SKM-1 (cell line): ENCODE data around the gene TRDN.
"Not testable (repeated sequence)": the region's sequence is repeated elsewhere in the genome, so short reads cannot be mapped to it uniquely, and the experiment has no call there.

ENCODE experiments used
- DNase-seq: peaks from one replicate; lab custom pipeline; 2025; ENCODE audit not compliant: unreplicated experiment; lab: John Stamatoyannopoulos, UW

The TRDN gene

DNA sequence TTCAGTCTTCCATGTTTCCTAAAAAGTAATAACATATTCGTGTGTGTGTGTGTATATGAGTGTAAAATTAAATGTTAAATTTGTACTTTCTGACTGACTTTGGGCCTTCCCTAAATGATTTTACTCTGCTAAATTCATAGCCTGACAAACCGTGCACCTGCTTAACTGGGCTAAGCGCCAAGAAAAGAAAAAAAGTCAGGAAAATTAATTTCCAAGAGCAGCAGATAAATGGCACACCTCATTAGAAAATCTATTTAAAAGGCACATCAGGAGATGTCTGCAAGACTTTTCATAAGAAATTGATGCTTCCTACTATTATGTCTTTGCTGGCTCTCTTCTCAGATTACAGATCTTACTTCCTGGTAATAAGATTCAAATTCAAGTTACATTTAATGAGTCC lies 72.4 kb downstream of the TRDN start:
- DNase-seq, result no peak

DNA sequence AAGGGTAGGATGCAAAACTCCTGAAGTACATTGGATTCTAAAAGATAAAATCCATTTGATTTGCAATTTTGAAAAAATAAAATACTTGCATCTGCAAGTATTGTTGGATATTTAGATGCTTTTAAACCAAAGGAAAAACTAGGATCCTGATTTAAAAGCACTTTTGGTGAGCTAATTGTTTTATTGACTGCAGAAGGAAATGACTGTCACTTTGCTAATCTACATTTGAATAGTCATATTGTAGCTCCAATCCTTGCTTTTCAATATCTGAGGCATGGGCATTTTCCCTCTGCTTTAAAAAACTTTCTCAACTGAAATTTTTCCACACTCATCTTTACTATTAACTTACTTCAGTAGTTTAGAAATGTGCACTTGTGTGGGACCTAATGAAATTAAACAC lies 74.1 kb downstream of the TRDN start:
- no peak for DNase-seq

DNA sequence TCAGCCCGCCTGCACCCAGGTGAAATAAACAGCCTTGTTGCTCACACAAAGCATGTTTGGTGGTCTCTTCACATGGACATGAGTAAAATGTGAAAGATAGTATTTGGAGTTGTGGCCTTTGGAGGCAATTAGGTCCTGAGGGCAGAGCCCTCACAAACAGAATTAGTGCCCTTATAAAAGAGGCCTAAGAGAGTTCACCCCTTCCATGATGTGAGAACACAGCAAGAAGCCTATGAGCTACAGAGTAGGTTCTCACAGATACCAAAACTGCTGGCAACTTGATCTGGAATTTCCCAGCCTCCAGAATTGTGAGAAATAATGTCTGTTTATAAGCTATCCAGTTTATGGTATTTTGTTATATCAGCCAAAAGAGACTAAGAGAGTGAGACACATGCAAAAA lies 74.5 kb downstream of the TRDN start:
- no peak for DNase-seq

DNA sequence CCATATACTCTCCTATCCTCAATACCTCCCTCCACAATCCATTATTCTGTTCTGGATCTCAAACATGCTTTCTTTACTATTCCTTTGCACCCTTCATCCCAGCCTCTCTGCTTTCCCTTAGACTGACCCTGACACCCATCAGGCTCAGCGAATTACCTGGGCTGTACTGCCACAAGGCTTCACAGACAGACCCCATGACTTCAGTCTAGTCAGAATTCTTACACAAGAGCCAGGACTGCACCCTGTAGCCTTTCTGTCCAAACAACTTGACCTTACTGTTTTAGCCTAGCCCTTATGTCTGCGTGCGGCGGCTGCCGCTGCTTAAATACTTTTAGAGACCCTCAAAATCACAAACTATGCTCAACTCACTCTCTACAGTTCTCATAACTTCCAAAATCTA lies 76.9 kb downstream of the TRDN start:
- DNase-seq, result not testable (repeated sequence)

DNA sequence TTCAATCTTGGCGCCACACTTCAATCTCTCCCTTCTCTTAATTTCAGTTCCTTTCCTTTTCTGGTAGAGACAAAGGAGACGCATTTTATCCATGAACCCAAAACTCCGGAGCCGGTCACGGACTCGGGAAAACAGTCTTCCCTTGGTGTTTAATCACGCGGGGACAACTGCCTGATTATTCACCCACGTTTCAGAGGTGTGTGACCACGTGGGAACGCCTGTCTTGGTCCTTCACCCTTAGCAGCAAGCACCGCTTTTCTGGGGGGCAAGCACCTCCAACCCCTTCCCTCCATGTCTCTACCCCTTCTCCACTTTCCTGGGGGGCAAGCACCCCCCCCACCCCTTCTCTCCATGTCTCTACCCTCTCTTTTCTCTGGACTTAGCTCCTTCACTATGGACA lies 79.3 kb downstream of the TRDN start:
- DNase-seq, result not testable (repeated sequence)

DNA sequence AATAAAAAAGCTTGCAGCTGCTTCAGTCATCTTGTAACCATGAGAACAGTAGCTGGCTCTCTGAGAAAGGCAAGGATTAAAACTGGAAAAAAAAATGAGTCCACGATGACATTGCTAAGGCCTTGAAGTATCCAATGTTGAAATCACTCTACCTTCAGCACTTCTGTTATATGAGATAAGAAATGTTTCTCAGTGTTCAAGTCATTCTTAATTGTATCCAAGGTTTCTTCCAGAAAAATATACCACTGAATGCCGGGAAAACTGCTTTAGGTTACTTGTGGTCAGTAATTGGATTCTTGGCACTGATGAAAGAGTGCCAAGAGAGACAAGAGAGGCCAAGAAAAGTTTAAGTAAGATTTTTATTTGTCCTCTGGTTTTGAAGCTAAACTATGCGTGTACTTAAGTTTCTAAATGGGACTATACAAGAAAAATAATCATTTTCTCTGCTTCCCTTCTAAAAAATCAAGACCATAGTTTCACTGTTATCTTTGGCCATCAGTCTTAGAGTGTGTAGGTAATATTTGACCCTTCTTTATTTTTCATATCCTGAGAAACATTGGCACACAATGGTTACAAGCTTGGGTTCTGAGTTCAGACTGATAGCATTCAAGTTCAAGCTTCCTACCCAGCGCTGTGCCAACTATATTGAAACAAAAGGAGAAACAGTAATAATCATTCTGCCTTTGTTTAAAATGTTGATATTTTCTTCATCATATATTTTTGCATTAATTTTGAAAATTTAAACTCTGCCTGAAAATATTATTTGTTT lies 84.6 kb downstream of the TRDN start:
- no peak for DNase-seq

DNA sequence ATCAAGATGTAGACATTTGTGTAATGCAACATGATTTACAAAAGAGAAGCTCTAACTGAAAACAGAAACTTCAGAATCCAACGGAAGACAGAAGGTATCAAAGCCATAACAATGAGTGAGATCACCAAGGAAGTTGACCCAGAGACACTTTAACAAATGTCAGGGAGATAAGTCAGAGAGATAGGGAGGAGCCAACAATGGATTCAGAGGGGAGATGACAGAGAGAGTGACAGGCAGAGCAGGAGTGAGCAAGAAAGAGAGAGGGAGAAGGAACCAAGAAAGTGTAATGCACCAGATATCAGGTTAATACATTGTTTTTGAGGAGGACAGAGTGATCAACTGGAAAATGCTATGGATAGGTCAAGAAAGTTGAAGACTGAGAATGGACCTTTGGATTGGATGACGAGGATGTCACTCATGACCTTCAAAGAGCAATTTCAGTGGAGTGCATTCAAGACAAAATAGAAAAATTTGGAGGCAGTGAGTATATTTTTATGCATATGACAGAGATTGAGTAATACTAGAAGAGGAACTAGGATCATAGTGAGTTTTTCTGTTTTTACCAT lies 86.6 kb downstream of the TRDN start:
- no peak for DNase-seq

DNA sequence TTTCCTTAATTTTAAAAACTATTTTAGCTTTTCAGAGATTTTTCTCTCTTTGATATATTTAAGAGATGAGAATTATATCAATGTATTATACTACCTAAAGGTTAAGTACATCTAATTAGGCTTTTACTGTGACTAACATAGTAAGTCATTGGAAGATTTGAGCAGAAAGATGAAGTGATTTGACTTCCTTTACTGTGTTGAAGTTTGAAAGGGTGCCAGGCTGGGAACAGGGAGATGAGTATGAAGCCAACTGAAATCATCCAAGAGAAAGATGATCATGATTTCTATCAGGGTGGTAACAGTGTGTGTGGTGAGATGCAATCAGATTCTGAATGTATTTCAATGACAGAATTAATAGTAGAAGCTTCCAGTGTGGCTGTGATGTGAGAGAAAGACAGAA lies 87.3 kb downstream of the TRDN start:
- DNase-seq, result no peak

DNA sequence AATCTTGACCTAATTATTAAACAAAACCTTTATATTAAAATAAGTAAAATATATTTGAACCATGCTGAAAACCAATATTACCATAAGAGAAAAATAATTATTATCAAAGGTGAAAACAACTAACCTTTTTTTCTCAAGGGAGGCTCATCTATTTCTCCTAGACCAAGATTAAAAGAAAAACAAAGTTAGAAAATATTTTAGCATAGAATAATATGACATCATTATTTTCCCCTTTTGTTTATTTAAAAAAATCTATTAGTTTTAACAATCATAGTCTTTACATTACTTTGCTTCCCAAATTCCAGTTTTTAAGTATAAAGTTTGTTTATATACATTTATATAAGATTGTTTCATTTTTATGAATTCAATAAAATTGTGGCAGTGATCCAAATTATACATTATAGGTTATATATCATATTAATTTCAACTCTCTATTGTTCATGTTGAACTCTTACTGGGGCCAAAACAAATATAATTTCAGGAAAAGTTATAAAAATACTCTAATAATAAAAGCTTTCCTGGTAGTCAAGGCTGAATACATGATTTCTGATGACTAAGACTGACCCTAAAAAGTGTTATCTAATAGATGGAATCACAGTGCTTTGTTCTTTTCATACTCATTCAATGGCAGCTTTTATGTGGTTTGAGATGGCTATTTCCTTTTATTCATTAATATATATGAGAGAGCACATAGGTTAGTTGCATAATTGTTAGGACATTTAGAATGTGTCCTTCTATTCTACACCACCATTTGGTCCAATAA lies 89.4 kb downstream of the TRDN start:
- no peak for DNase-seq

DNA sequence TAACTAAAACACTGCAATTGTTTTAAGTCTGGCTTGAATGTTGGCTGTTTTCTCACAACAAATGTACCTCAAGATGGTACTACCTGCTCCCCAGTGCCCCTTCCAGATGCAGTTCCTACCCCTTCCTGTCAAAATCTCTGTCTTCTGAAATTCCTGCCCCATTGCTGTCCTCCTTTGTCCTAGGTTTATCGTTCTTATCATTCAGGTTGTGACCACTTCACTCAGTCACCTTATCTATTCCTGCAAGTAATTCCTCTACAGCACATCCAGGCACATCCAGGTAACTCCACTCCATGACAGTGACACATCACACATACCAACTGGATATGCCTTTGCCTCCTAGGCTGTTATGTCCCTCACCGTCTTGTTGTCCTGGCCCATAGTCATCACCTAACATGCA lies 90.2 kb downstream of the TRDN start:
- no peak for DNase-seq

DNA sequence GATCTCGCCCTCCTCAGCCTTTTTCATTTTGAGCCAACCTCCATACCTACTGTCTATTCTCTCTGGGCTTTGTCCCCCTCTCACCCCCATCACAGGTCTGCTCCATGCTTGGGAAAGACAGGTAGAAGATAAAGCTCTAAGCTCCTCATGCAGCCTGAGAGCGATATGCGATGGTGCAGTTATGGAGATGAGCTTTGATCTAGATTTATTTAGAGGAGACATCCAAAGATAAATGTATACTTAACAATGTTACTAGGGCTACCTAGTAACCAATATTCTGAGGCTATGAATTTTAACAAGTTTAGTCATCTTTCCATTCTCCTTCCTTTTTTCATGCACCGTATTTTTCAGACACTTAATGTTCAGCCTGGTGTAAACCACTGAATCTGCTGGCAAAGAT lies 95.3 kb downstream of the TRDN start:
- no peak for DNase-seq

DNA sequence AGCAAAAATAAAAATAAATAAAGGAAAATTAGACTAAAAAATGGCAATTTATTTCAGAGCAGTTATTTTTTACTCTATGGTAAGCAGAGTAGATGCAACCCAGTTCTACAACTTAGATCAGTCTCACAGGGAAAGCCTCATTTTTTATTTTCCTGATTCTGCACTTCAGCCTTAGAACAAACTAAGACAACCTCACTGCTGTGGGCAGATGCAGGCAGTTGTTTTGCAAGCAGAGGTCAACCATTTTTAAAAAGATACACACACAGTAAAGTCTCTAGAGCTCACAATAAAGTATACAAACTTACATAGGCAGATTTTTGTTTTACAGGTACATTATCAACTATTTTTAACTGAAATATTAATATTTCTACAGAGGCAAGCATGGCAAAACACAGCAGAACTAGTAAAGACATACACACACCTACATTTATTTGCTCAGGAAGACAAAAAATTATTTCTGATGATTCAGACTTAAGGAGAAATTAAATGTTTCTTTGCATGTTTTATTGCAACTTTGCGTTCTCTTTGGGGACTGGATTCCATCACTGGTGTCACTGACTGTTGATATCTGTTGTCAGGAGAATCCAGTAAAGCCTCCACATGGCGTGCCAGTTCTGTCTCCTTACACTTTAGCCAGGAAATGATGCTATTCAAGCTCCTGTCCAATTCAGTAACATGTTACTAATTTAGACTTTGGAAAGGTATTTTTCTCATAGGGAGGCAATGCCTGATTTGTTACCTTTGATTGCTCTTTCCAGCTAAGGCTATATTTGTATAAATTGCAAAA lies 102.7 kb downstream of the TRDN start:
- DNase-seq, result no peak

DNA sequence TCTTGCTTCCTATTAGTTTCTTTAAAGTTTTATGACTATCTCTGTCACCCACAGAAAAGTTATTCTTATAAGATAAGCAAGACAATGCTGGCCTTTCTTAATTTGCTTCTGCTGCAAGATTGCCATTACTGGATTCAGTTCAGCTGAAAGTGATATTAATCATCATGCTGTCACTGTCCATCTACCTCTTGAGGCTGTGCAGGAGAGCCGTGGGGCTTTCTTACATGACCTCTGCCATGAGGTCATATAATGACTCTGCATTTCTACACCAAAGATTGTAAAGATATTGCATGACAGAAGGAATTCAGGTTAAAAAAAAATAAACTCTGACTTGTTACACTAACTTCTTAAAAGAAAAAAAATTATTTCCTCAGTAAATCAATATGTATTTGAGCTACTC lies 106.9 kb downstream of the TRDN start:
- no peak for DNase-seq

DNA sequence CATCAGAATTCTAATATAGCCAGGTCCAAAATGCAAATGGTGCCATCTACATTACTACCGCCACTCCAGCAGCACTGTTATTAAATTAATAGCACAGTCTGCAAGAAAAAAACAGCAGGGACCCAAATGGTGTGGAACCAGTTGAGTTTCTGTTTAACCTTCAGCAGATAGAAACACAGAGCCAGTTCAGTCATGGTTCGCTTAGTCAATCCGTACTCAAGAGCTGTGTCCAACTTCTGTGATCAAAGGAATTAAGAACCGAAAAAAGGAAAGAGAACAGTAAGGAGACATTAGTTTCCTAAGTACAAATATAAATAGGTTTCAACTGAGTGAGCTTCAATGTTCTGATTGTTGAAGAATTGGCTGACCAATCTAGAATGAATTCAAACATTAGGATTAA lies 107.7 kb downstream of the TRDN start:
- no peak for DNase-seq

DNA sequence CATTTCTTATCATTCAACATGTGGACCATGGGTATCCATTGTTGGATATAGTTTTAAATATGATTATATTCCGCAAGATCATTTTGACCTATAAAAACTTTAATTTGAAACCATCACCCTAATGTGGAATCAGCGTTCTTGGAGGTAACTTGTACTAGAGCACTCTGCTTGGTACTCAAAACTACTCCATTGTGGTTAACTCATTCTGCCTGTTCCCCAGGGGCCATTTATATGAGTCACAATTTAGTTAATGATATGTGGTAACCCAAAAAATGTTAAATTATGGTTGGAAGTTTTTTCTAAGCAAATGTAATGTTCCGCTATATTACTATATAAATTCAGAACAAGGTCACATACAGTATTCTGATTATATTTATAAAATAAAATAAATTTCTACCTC lies 109.3 kb downstream of the TRDN start:
- DNase-seq, result no peak

DNA sequence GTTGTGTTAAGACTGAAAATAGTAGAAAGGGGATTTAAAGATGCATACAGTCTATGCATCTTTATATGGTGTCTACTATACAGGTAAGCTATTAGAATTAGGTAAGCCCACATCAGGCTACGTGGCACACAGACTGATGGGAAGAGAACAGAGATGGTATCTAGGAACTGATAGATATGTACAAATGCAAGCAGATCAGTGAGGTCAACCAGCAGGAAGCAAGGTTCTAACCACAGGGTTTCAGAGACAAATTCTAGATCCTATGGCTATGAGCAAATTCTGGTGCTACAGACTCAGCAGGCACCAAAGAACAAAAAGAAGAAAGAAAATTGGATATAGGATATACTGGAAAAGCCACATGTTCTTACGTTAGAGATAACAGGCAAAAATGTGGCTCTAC lies 110.6 kb downstream of the TRDN start:
- DNase-seq, result no peak

DNA sequence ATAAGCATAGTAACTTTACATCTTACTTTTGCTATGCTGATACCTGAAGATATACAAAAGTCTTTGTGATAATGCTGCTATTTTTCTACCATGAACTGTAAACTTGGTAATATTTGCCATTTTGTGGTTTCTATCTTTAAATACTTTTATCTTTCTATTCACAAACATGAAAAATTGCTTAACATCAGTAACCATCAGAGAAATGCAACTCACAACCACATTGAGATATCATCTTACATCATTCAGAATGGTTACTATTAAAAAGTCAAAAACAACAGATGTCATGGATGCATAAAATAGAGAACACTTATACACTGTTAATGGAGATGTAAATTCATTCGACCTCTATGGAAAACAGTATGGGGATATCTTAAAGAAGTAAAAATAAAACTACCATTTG lies 112.0 kb downstream of the TRDN start:
- no peak for DNase-seq

DNA sequence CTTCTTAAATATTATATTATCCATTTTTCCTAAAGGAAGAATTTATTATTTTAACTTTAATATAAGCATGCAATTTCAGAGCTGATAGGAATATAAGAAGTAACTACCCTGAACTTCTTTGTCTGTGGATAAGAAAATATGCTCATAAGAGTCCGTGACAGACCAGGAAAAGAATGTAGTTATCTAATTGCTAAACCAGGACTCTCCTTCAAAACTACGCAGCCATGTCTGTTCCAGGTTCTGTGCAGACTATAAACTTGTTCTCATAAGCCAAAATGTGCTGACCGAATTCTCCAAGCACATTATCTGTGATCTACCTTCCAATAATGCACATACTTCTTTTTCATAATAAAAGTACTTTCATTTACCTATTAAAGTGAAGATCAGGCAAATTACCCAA lies 116.5 kb downstream of the TRDN start:
- DNase-seq, result no peak

DNA sequence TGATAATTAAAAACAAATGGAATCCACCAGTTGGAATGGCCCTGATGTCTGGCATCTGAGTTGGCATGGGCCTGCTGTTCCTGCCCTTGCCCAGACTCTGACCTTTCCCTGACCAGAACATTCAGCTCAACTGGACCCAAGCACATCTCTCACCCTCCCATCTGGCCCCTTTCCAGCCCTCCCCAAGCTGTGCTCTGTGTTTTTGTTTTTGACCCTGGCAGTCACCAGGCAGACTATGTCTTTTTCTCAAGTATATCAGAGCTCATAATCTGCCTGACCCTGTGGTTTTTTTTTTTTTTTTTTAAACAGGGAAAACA lies 117.6 kb downstream of the TRDN start:
- DNase-seq, result no peak

DNA sequence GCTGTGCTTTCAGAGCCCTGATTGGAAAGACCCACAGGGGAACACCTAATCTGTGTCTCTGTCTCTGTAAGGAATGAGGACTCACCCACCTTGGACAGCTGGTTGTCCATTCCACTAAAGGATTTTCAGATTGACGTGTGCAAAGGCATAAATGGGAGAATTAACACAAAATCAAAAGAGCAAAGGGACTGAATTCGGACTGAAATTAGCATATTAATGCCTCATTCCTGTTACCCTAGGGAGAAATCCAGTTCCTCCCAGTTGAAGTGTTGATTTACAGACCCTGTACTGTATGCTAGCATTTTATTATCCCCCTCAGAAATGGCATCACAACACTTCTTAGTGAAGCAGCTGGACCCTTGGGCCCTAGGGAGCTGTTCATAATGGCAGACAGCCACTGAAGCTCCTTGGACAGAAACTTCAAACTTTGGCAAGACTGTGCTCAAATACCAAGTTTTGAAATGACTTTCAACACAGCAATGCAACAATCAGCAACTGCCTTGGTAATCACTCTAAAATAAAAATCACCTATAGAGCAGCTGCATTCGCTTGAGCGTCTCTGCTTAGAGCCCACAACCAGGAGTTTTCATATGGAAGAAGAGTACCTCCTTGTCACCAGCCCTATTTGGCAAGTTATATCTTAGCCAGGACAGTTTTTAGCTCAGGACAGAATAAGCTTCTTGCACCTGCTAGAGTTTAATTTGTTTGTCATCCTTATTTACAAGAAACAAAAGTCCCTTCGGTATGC lies 118.1 kb downstream of the TRDN start:
- no peak for DNase-seq

DNA sequence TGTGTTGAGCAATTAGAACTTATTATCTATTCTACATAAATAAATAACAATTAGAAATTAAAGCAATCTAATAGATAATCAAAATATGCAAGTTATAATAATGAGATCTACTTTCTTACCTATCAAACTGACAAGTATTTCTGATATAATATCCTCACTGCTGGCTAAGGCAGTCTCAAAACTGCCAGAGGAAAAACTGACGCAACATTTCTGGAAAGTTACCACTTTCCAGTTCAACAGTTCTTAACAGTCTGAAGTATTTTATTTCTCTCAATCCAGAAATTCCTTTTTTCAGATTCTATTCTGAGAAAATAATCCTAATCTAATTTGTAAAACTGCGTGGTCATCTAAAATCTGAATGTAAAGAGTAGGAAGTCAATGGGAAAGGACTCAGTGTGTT lies 121.0 kb downstream of the TRDN start:
- DNase-seq, result no peak
